ENCODE results near the gene NUP93.

NUP93 gene

DNA sequence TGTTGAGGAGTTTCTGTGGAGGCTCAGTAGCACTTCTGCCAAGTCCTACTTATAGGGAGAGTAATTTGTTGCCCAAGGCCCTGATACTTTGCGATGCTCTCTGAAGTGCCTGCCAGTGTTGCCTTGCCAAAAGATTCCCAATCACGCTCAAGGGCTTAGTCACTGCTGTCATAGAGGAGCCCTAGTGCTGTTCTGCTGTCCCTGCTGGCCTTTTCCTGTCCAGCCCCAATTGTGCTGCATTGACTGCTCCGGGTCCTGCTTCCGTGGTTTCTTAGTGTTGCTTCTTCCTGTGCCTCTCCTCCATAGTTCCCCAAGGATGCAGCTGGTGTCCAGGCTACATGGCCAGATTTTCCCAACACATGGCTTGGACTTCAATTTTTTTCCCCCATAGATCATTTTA lies 13.9 kb downstream of the NUP93 start:
- no peak for DNase-seq (ENCODE audit: low read depth in 2 of 2)

DNA sequence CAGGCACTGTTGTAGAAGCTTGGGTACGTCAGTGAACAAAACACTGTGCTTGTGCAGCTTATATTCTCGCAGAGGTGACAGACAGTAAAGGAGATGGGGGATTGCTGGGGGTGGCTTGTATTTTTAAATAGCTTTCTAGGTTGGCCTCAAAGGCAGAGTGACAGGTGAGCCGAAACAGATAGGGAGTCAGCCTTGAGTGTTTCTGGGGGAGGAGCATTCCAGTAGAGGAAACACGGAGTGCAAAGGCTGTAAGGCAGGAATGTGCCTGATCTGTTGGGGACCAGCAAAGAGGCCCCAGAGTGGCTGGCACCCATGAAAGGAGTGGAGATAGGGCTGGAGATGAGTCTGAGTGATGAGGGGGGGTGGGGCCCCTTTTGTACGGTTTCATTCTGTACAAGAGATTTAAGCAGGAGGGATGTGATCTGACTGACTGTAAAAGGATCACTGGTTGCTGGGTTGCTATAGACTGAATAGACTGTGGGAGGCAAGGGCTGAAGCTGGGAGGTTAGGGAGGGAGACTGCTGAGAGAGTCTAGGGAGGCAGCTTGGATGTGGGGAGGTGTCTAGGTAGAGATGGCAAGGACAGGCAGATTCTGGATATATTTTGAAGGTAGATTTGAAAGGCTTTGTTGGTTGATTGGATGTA lies 15.2 kb downstream of the NUP93 start:
- no peak for DNase-seq (ENCODE audit: low read depth in 2 of 2)

DNA sequence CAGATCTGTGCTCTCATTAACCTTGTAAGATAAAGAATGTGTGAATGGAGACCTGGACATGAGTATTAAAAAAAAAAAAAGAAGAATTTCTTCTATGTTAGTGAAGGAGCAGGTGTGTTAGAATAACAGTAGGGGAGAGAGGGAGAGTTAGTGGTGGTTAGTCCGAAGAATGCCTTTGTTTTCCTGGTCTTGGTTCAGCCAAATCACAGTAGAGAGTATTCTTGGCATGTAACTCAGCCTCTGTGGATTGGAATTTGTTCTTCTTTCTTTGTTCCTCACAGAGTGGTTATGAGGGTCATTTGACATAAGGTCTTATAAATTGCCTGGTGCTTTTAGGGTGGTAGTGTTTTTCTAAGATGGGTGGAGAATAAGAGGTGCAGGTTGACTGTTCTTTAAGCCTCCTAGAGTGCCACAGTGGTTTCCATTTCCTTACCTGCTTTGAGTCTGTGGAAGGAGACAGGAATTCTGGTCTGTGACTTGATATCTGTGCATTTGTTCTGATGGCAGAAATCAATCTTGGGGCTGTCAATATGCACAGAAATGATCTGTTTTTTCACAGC lies 17.6 kb downstream of the NUP93 start:
- DNase-seq (ENCODE audit: low read depth in 2 of 2) = no peak

DNA sequence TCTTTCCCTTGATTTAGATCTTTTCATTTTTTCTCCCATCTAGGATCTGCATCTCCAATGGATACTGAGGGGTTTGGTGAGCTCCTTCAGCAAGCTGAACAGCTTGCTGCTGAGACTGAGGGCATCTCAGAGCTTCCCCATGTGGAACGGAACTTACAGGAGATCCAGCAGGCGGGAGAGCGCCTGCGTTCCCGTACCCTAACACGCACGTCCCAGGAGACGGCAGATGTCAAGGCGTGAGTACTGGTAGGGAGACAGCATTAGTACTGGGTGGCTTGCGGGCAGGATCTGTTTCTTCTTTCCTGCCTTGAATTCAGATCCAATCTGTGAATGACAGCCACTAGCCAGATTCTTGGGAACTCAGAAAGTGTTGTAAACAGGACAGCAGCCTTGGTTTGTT lies 18.3 kb downstream of the NUP93 start:
- DNase-seq (ENCODE audit: low read depth in 2 of 2) = no peak

DNA sequence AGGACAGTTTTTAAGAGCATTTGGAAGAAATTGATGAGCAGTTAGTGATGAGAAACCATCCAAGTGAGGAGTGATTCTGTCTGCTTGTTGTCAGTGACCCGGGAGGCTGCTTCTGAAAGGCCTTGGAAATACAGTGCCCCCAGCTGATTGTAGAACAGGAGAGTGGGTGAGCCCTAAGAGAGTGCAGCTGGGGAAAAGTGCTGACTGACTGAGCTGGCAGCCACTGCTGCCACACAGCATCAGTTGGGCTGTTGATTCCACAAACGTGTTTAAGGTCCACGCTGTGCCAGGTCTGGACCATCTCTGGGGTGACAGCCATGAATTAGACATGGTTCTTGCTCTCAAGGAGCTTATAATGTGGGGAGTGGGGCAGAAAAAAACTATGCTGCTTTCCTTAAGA lies 18.9 kb downstream of the NUP93 start:
- DNase-seq (ENCODE audit: low read depth in 2 of 2) = no peak

DNA sequence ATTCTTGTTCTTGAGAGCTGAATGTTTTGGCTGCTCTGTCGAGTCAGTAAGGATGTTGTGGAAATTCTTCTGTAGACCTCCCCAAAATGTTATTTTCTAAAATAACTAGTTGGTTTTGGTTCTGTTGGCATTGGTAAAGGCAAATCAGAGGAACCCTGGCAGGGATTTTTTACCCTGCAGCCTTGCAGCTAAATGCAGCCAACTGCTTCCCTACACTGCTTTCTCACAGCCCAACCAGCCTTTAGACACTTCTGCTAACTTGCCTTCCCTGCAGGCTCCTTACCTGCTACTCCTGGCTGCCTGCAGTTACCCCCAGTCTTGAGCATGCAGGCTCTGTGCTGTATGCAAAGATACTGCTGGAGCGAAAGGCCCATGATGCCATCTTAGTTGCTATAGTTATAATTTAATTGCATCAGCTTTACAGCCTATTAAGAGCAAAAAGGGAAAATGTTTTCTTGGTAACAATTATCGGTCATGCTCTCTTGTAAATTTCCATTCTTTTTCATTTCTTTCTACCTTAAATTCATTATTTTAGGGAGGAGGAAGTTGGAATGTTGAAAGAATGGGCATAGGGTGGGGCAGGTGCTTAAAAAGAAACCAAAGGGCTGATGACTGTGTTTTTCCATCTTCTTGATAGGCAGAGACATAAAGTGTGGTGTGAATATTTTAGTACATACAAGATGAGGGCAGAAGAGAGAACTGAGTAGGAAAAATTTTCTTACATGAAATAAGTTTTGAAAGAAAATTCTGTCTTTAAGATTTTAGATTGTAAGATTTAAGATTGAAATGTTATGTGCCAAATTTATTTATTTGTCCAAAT lies 20.0 kb downstream of the NUP93 start:
- DNase-seq (ENCODE audit: low read depth in 2 of 2) = no peak

DNA sequence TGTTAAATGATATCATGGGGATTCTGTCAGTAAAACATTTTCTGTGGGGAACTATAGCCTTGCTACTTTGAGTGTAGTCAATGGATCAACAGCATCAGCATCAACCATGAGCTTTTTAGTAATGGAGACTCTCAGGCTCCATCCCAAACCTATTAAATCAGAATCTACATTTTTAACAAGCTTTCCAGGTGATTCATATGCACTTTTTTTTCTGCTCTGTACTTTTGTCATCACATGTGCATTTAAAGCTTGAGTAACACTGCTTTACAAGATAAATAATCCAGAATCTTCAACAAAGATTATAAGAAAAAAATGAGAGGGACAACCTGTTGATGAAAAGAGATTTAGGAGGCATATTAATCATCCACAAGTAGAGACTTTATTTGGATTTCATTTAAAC lies 23.5 kb downstream of the NUP93 start:
- DNase-seq (ENCODE audit: low read depth in 2 of 2) = no peak

DNA sequence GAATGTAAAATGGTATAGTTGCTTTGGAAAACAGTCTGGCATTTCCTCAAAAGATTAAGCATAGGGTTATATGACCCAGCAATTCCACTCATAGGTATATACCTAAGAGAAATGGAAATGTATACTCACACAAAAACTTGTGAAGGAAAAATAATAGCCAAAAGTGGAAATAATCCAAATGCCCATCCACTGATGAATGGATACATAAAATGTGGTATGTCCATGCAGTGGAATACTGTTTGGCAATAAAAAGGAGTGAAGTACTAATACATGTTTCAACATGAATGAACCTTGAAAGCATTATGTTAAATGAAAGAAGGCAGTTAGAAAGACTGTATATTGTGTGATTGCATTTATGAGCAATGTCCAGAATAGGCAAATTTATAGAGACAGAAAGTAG lies 25.1 kb downstream of the NUP93 start:
- no peak for DNase-seq (ENCODE audit: low read depth in 2 of 2)

DNA sequence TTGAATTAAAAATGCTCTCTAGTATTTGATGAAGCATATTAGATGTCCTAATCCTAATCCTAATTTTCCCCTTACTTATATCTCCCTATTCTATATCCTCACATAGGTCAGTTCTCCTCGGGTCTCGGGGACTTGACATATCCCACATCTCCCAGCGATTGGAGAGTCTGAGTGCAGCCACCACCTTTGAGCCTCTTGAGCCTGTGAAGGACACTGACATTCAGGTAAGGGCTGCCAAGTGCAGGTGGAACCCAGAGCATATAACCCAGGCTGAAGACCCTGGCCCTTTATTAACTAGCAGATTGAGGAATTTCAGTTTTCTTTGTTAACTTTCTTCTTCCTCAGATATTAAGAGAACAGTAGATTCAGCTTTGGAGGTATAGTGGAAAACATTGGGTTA lies 28.5 kb downstream of the NUP93 start:
- no peak for DNase-seq (ENCODE audit: low read depth in 2 of 2)

DNA sequence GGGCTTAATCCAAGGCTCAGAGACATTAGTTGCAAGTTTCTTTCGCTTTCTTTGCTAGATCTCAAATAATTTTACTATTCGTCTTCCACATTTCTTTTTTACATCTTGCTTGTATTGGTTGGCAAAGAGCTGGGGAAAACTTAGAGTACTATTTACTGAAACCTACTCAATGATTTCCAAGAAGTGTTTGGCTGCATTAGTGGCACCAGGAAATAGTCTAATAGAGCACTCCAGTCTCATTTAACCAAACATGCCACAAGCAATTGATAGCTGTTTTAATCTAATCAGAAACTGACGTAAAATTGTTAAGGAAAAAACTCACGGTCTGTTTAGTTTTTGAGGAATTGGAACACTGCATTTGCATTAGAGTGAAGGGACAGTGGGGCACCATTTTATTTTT lies 29.0 kb downstream of the NUP93 start:
- DNase-seq (ENCODE audit: low read depth in 2 of 2) = no peak

DNA sequence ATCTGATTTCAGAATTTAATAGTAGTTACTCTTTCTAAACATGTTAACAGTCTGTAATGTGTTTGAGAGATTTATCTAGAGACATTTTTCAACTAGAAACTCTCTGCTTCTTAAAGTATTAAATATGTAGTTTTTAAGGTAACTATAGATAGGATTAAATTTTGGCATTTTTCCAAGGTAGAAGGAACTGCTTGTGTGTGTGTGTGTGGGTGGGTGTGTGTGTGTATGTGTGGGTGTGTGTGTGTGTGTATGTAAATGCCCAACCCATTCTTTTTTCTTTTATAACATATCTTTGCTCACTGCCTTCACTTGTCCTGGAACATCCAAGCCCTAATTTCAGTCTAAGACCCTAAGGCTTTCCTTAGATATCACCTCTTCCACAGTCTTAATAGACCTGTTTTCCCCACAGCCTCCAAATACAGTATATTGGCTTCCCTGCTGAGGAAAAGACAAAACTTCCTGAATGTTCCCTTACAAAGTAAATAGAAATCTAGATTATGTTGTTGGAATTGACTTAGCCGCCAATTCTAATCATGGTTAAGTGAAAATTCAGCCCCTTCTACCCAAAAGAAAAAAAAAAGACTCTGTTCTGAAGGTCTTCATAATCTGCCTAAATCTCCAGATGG lies 33.5 kb downstream of the NUP93 start:
- no peak for DNase-seq (ENCODE audit: low read depth in 2 of 2)

DNA sequence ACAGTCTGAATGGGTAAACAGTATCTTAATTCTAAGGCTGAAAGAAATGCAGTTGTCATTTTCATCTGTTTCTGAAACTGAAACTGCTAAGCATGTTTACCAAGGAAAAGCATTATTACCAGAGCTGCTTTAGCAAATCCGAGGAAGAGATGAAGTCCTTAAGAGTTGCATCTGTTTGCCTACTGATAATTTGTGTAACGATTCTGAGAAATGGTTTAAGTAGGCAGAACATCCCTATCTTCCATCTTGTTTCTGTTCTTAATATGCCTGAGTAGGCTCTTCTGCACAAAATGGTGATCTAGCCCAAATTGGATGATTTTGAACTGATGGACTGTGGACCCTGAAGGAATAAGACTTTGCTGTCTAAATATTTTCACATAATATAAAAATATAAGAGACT lies 34.9 kb downstream of the NUP93 start:
- no peak for DNase-seq (ENCODE audit: low read depth in 2 of 2)

DNA sequence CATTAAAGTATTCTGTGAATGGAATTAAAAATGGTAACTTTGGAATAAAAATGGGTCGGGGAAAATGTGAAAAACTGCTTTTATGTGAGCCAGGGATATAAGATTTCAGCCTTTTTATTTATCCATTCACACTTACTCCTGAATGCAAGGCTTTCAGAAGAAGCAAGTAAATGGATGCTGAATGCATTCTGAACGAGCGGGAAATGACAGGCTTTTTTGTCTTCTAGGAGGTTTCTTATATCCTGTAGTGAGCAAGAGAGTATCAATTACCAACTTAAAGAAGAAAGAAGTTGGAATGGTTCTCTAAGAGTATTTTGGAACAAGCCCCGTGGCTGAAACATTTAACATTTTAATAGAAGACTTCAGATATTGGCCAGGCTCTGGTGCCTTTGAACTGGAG lies 36.0 kb downstream of the NUP93 start:
- DNase-seq (ENCODE audit: low read depth in 2 of 2) = no peak

DNA sequence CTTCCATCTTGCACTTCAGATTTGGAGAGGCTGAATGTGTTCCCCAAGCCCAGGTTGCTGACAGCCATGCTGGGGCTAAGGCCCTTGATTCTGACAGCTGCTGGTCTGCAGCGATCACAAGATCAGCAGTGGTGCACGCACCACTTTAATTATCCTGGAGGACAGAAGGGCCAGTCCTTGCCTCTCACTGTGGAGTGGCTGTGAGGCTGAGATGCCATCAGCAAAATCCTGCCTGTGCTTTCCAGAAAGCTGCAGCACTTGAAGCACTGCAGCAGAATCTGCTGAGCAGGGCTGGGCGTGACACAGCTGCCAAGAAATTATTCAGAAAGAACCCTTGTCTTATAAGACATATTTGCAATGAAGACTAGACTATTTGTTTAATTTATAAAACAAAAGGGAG lies 37.1 kb downstream of the NUP93 start:
- DNase-seq (ENCODE audit: low read depth in 2 of 2) = no peak

DNA sequence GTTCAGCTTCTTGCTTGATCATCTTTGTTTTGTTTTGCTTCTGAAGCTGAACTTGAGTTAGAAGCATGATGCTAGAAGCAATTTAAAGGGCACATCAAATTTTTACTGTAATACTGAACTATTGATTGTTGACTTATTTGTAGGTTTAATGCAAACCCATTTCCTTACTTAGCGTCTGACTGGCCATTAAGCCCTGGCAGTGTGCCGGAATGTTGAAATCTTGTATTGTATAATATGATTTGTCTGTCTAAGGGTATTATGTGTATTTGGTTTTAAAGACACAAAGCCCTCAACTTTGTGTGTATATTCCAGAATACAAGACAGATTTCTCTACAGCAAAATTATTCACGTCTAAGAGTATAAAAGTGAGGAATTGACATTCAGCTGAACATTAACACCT lies 39.7 kb downstream of the NUP93 start:
- no peak for DNase-seq (ENCODE audit: low read depth in 2 of 2)

DNA sequence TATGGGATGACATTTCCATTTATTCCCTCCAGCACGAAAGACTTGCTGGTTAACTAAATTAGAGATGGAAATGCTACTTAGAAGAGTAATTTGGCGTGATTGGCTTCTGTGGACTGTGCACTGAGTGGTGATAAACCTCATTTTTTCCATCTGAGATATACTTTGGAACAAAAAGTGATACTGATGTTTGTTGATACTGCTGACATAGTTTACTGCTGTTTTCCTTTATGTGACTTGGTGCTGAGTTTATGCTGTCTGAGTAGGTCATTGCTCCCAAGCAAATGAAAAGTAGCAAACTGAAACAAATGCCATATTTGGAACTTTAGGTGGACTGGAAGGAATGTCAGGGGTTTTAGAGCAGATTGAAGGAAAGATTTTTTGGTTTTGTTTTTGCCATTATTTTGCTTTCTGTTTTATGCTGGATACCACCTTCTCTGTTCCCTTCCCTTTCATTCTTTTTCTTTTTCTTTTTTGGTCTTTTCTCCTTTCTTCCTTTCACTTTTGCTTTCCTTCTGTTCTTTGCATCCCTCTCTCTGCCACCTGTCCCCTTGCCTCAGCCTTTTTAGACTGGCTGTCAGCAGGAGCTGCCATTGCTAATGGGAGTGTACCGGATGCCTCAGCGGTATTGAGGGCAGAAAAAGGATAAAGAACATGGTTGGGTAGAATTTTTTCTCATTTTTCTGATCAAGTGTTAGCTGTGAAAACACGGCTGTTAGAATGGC lies 41.8 kb downstream of the NUP93 start:
- no peak for DNase-seq (ENCODE audit: low read depth in 2 of 2)

DNA sequence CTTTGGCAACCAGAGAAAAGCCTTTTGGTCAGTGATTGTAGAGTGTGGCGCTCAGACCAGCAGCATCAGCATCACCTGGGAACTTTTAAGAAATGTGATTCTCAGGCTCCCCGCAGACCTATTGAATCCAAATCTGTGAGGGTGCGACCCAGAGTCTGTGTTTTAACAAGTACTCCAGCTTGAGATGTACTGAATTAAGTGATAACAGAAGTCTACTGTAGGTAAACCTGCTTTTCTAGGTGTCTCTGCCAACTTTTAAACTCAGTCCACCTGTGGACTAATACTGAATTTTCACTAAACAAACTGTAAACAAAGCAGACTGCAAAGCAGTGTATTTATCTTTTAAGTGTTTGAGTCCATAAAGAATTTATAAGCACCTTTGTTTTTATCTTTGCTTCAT lies 43.6 kb downstream of the NUP93 start:
- DNase-seq (ENCODE audit: low read depth in 2 of 2) = no peak

DNA sequence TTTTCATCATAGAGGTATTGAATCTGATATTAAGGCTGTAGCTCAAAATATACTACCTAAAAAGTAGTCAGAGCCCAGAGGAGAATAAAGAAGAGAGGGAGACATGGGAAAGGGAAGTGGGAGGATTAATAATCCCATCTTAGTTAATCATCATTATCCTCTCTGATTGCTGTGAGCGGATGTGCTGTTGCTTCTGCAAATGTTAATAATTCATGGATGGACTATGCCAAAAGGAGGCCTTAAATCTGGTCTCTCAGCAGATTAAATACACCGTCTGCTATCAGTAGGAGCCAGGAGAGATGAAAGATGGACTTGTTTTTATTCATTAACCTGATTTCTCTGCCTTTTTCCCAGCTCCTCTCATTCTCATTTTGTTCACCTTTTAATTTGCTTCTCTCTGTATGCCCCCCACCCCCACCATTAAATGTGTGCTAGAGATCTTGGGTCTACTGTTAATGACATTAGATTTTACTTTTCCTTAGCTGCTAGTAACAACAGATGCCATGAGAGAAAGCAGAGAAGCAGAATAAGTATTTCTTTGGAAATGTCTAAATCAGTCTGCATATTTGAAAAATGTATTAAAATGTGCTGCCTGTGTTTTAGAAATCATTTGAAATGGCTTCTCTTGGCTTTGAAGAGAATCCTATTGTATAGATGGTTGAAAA lies 44.2 kb downstream of the NUP93 start:
- DNase-seq (ENCODE audit: low read depth in 2 of 2) = no peak

DNA sequence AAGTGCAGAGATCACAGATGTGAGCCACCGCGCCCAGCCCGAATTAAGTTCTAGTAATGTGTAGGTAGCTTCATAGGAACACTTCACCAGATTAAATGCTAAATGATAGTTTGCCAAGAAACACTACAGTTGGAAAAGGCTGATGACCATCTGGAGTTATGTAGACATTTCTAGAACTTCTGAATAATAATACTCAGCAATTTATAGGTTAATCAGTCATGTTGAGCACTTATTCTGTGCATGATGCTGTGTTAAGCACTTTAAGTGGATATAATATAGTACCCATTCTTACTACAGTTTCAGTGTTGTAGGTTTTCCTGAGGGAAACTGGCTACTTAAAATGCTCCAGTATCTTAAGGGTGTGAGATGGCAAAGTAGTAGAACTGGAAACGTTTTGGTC lies 45.2 kb downstream of the NUP93 start:
- DNase-seq (ENCODE audit: low read depth in 2 of 2) = no peak

DNA sequence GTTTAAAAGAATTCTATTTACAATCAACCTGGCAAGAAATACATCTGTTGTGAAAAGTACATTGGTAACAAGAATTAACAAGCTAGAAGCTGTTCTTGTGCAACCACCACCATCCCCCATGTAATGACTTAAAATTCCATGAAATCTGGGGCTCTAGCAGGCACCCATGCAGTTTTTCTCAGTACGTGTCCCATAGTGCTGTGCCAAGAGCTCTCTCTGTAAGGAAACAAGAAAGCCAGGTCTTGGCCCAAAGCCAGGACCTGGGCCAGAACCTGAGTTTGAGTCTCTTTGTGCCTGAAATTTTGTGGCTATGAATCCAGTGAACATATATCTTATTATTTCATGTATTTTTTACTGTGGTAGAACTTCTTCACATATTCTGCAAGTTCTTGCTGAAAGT lies 46.6 kb downstream of the NUP93 start:
- no peak for DNase-seq (ENCODE audit: low read depth in 2 of 2)

DNA sequence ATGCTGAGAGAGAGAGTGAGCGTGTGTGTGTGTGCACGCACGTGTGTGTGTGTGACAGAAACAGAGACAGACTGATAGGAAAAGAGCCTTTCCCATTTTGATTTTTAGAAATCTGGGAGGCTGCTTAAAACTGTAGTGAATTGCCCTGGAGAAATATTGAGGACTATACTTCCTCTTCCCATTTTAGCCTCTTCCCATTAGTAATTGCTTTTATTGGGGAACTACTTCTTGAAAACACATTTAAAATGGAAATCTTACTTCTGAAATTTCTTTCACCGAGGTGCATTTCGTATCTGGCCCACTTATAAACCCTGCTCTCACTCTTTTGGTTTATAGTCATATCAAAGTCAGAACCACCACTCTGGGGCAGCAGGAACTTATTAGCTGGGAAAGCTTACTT lies 47.1 kb downstream of the NUP93 start:
- DNase-seq (ENCODE audit: low read depth in 2 of 2) = no peak

DNA sequence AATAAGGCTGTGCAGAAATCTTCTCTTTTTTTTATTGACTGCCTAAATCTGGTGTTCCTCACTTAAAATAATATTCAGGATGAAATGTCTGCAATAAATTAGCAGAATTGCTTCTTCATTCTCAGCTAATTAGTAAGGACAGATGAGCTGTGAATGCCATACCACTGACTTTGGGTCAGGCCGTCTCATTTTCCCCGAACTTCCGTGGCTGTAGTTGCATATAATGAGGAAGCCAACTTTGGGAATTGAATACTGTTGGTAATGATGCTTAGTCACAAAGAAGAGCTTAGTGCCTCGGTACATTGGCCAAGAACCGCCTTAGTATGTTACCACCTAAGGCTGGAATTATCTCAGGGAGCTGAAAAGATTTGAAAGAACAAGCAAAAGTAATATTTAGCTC lies 47.6 kb downstream of the NUP93 start:
- DNase-seq (ENCODE audit: low read depth in 2 of 2) = no peak
